ENCODE measurements around the gene GOLGA5. TPM values are rescaled to one million over a fixed set of nuclear protein-coding genes. Genes with fewer than 3 reads are reported as not detected.

Gene GOLGA5
- total RNA-seq, 1 experiment from 2014 or later, result 25.4 TPM

DNA sequence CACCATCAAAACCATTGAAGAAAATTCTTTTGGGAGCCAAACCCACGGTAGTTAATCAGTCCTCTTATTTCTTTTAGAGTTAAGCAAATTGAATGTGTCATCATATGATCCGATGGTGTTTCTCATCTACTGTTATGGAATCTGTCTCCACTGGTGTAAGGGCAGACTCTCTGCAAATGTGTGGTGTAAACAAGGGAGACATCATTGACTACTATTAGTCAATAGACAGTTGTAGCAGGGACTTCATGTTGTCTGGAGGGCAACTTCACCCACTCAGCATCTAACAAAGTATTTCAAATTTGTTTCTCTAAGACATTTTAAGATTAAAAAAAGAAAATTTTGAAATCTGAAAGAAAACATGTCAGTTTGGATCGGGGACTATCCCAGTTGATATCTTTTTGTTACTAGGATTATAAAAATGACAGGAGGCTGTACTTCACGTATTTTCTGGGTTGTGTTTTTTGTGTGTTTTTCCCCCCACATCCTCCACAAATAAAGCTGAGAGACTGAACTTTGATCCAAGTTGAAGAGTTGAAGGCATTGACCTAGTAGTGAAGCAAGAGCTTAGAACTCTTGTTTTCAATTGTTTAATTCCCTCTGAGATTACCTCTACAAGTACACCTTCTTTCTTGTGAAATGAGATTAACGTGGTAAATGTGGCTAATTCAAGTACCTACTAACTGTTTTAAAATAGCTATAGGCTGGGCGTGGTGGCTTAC is 4.0 kb downstream of the GOLGA5 start:
- Histone ChIP-seq H3K23ac (ENCODE audit: insufficient read length, low read depth, low read length) (no peak overlapping the region), H4K5ac (ENCODE audit: insufficient read length, low read depth, low read length) (no peak overlapping the region), H3T11ph (ENCODE audit: low read length) (no peak overlapping the region), H4K20me1 (ENCODE audit: control insufficient read depth, insufficient read depth, insufficient read length) (no peaks in the 10 kb centered on the region), H4K8ac (replicated peaks; ENCODE audit: insufficient read length, low read depth, low read length) (no peak overlapping the region), H3K4me1 (ENCODE audit: insufficient read depth, low read length) (no peaks in the 10 kb centered on the region), H2BK120ac (ENCODE audit: low read depth, low read length, poor library complexity, severe bottlenecking) (no peak overlapping the region), H2BK15ac (ENCODE audit: low read depth, low read length) (no peak overlapping the region), H3K23me2 (ENCODE audit: insufficient read length, low read depth, low read length, poor library complexity, severe bottlenecking) (no peaks in the 10 kb centered on the region), H3K14ac (ENCODE audit: insufficient read depth, low read length) (no peak overlapping the region), H3K56ac (ENCODE audit: insufficient read length, low read depth, low read length) (no peak overlapping the region), H2AFZ (ENCODE audit: low read length) (no peak overlapping the region), H3K27ac (ENCODE audit: insufficient read length, low read depth, low read length) (no peak overlapping the region), H4K91ac (ENCODE audit: insufficient read length, low read depth, low read length) (no peak overlapping the region), H2BK5ac (ENCODE audit: insufficient read length, low read length) (no peak overlapping the region), H3K4me2 (ENCODE audit: insufficient read depth, insufficient read length, low read length) (no peak overlapping the region), H2BK20ac (ENCODE audit: low read depth, low read length, poor library complexity, severe bottlenecking) (no peak overlapping the region), H3K9ac (ENCODE audit: extremely low read depth, insufficient read length, low read length) (no peak overlapping the region), H3K27me3 (ENCODE audit: insufficient read depth, low read length) (no peaks in the 10 kb centered on the region), H3K18ac (ENCODE audit: insufficient read length, low read depth, low read length) (no peak overlapping the region), H2AK5ac (ENCODE audit: insufficient read length, low read length) (no peak overlapping the region), H3K9me3 (ENCODE audit: control insufficient read depth, low read depth, low read length) (no peaks in the 10 kb centered on the region), H3K79me2 (ENCODE audit: insufficient read depth, low read length) (no peaks in the 10 kb centered on the region; the same call in 1 of the 2 replicates), H3K79me1 (ENCODE audit: insufficient read depth, low read depth, low read length, poor library complexity, severe bottlenecking) (no peaks in the 10 kb centered on the region), H2BK12ac (ENCODE audit: insufficient read length, low read depth, low read length) (no peak overlapping the region), H3K4ac (ENCODE audit: low read depth, low read length) (no peak overlapping the region)
- peaks cover 5% of the 10 kb centered on the region; the same call in 1 of the 2 replicates for H3K27me3 Mint-ChIP-seq (ENCODE audit: low read depth)
- peaks cover 0 to 3% of the 10 kb centered on the region in 2 experiments; a peak in 2 of 5 replicates for H3K9me3 Mint-ChIP-seq
- WGBS (ENCODE audit: extremely low coverage, insufficient read length, low lambda C conversion rate), result no CpG with 5 or more reads among the region's 6 CpGs
- H3K27ac Mint-ChIP-seq, result no peak overlapping the region
- peaks cover 1 to 21% (median 15%) of the 10 kb centered on the region in 3 experiments; a peak in 6 of 7 replicates for H3K36me3 Mint-ChIP-seq (ENCODE audit: insufficient read depth in 1 of 3, low read depth in 3 of 3)
- TF ChIP-seq, protein P1, sequence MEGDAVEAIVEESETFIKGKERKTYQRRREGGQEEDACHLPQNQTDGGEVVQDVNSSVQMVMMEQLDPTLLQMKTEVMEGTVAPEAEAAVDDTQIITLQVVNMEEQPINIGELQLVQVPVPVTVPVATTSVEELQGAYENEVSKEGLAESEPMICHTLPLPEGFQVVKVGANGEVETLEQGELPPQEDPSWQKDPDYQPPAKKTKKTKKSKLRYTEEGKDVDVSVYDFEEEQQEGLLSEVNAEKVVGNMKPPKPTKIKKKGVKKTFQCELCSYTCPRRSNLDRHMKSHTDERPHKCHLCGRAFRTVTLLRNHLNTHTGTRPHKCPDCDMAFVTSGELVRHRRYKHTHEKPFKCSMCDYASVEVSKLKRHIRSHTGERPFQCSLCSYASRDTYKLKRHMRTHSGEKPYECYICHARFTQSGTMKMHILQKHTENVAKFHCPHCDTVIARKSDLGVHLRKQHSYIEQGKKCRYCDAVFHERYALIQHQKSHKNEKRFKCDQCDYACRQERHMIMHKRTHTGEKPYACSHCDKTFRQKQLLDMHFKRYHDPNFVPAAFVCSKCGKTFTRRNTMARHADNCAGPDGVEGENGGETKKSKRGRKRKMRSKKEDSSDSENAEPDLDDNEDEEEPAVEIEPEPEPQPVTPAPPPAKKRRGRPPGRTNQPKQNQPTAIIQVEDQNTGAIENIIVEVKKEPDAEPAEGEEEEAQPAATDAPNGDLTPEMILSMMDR (conservative IDR thresholded peaks at IDR 0.05), result no peak
- H3K4me3 Mint-ChIP-seq, result no peak overlapping the region
- H3K4me1 Mint-ChIP-seq, result peaks cover 14 to 15% of the 10 kb centered on the region in 2 experiments
- DNase-seq, result no peak

All from H9 (cell line).